Smooth muscle cell (in vitro differentiated cells): ENCODE data around the gene CLCF1. TPM values are rescaled to one million over a fixed set of nuclear protein-coding genes. Genes with fewer than 3 reads are reported as not detected.

Source experiments
- DNase-seq: peaks from one replicate; lab custom pipeline; 2025; ENCODE audit not compliant: unreplicated experiment; lab: John Stamatoyannopoulos, UW
- H2AFZ ChIP-seq: fragments of 200-600 bp; sonication (generic); 2 replicates; pipeline ENCODE4 v1.6.0; 2016; ENCODE audit warnings: antibody characterized with exemption, low read depth, mild to moderate bottlenecking
- H3F3A ChIP-seq: fragments of 200-600 bp; sonication (generic); 2 replicates; pipeline ENCODE4 v1.6.0; 2017; ENCODE audit warnings: antibody characterized with exemption, low read depth
- H3K27ac ChIP-seq: fragments of 200-600 bp; sonication (generic); 2 replicates; pipeline ENCODE4 v1.5.1; 2016; ENCODE audit warnings: low read depth, mild to moderate bottlenecking
- H3K27me3 ChIP-seq: fragments of 200-600 bp; sonication (generic); 2 replicates; pipeline ENCODE4 v1.6.1; 2016; ENCODE audit warnings: low read depth, mild to moderate bottlenecking
- H3K36me3 ChIP-seq: fragments of 200-600 bp; sonication (generic); 2 replicates; pipeline ENCODE4 v1.5.1; 2016; ENCODE audit warnings: low read depth
- H3K4me1 ChIP-seq: fragments of 200-600 bp; sonication (generic); 2 replicates; pipeline ENCODE4 v1.5.1; 2016; ENCODE audit warnings: low read depth
- H3K4me2 ChIP-seq: fragments of 200-600 bp; sonication (generic); 2 replicates; pipeline ENCODE4 v1.6.0; 2016; ENCODE audit warnings: mild to moderate bottlenecking
- H3K4me3 ChIP-seq: fragments of 200-600 bp; sonication (generic); 2 replicates; pipeline ENCODE4 v1.5.1; 2016; ENCODE audit warnings: mild to moderate bottlenecking
- H3K79me2 ChIP-seq: fragments of 200-600 bp; sonication (generic); 2 replicates; pipeline ENCODE4 v1.6.0; 2016; ENCODE audit warnings: low read depth, mild to moderate bottlenecking
- H3K9ac ChIP-seq: fragments of 200-600 bp; sonication (generic); 2 replicates; pipeline ENCODE4 v1.6.0; 2016; ENCODE audit warnings: low read depth
- H3K9me3 ChIP-seq: fragments of 200-600 bp; sonication (generic); replicated peaks from 2 replicates; pipeline ENCODE4 v1.5.1; 2016; ENCODE audit warnings: low read depth
- H4K20me1 ChIP-seq: fragments of 200-600 bp; sonication (generic); 2 replicates; pipeline ENCODE4 v1.6.0; 2016; ENCODE audit warnings: low read depth
- CTCF ChIP-seq: fragments of 200-600 bp; sonication (generic); IDR thresholded peaks from 2 replicates; pipeline ENCODE4 v1.5.1; 2017; ENCODE audit warnings: borderline replicate concordance, mild to moderate bottlenecking, antibody characterized with exemption; ENCODE audit not compliant: insufficient read depth, poor library complexity, severe bottlenecking
- WGBS: methylation state at CpG from one replicate; pipeline ENCODE4 v1.1.7; 2016; ENCODE audit warnings: low lambda C conversion rate; 5-methylcytosine and 5-hydroxymethylcytosine counted together
- polyA plus RNA-seq: library from polyadenylated mRNA; unstranded; fragments of >200 nt; fragmentation: Nextera tagmentation; extraction: Ambion mirVana; gene quantifications from 2 replicates; pipeline ENCODE4 v1.2.1, GENCODE V29; 2016
- total RNA-seq: library from RNA; depleted of rRNA; stranded (reverse); fragments of >200 nt; gene quantifications from 2 replicates; pipeline ENCODE4 v1.2.3, GENCODE V29; 2014

CLCF1 gene
- total and polyA plus RNA-seq, 2 experiments from 2014 or later, result 6.2 to 12.2 TPM

GRCh38 chr11:67349928-67350465 is 23.4 kb downstream of the CLCF1 start:
- Histone ChIP-seq H3K4me3 (no peak overlapping the region), H3K27me3 (no peaks in the 10 kb centered on the region), H3K9ac (no peak overlapping the region), H3K4me2 (no peak overlapping the region), H3F3A (peaks cover 10% of the 10 kb centered on the region), H3K79me2 (peaks cover 14% of the 10 kb centered on the region), H4K20me1 (peaks cover 5% of the 10 kb centered on the region), H3K36me3 (no peaks in the 10 kb centered on the region), H3K4me1 (peaks cover 19% of the 10 kb centered on the region), H3K9me3 (no peaks in the 10 kb centered on the region), H2AFZ (no peak overlapping the region), H3K27ac (no peak overlapping the region)
- TF ChIP-seq CTCF, result no peak
- DNase-seq, result no peak
- WGBS, result 93% methylated on average over 4 of the region's 4 CpGs

- no peaks in the 10 kb centered on the region for H3K36me3 ChIP-seq
- no peak overlapping the region for H3K9ac ChIP-seq
- 75% methylated on average over 2 of the region's 2 CpGs for WGBS
- no peak overlapping the region for H3K4me2 ChIP-seq
- peaks cover 14% of the 10 kb centered on the region for H3K4me1 ChIP-seq
- H3F3A ChIP-seq, result peaks cover 7% of the 10 kb centered on the region
- no peak for DNase-seq
- H4K20me1 ChIP-seq, result peaks cover 5% of the 10 kb centered on the region
- H3K4me3 ChIP-seq, result no peak overlapping the region
- no peak overlapping the region for H3K27ac ChIP-seq
- peaks cover 14% of the 10 kb centered on the region for H3K79me2 ChIP-seq
- no peaks in the 10 kb centered on the region for H3K27me3 ChIP-seq
- H2AFZ ChIP-seq, result no peak overlapping the region
- no peak for TF ChIP-seq CTCF
- H3K9me3 ChIP-seq, result no peaks in the 10 kb centered on the region
These were observed 23.9 kb downstream of the CLCF1 start for GRCh38 chr11:67349457-67349856.

GRCh38 chr11:67349036-67349435 is 24.4 kb downstream of the CLCF1 start:
- H2AFZ ChIP-seq, result no peak overlapping the region
- H3K36me3 ChIP-seq, result no peaks in the 10 kb centered on the region
- H3K27me3 ChIP-seq, result no peaks in the 10 kb centered on the region
- no peaks in the 10 kb centered on the region for H3K9me3 ChIP-seq
- H3K4me3 ChIP-seq, result no peak overlapping the region
- no peak overlapping the region for H3K9ac ChIP-seq
- H3K27ac ChIP-seq, result no peak overlapping the region
- no peak for TF ChIP-seq CTCF
- no peak for DNase-seq
- peaks cover 4% of the 10 kb centered on the region for H3F3A ChIP-seq
- WGBS, result 74% methylated on average over 5 of the region's 5 CpGs
- H3K79me2 ChIP-seq, result peaks cover 14% of the 10 kb centered on the region
- no peak overlapping the region for H3K4me2 ChIP-seq
- H4K20me1 ChIP-seq, result peaks cover 5% of the 10 kb centered on the region
- H3K4me1 ChIP-seq, result peaks cover 11% of the 10 kb centered on the region
